ENCODE measurements around the gene FBXL16.

DNA sequence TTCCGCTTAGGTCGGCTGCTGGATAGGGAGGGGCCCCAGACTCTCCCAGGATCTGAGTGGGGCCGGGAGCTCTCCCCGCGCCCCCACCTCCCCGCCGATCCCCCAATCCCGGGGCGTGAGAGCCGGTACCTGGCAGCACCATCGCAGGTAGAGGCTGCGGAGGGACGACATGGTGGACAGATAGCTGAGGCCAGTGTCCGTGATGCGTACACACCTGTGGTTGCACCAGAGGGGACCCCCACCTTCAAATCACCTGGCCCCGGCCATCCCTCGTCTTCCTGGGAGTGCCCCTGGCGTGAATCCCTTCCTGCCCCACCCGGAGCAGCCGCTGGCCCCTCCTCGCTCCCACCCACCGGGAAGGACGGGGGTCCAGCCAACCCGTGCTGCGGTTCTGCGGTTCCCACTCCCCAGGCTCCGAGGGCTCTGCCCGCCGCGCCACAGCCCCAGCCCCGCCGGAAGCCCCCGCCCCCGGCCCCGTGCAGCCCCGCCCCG is 10.7 kb downstream of the FBXL16 start:
- TF ChIP-seq, protein P1, sequence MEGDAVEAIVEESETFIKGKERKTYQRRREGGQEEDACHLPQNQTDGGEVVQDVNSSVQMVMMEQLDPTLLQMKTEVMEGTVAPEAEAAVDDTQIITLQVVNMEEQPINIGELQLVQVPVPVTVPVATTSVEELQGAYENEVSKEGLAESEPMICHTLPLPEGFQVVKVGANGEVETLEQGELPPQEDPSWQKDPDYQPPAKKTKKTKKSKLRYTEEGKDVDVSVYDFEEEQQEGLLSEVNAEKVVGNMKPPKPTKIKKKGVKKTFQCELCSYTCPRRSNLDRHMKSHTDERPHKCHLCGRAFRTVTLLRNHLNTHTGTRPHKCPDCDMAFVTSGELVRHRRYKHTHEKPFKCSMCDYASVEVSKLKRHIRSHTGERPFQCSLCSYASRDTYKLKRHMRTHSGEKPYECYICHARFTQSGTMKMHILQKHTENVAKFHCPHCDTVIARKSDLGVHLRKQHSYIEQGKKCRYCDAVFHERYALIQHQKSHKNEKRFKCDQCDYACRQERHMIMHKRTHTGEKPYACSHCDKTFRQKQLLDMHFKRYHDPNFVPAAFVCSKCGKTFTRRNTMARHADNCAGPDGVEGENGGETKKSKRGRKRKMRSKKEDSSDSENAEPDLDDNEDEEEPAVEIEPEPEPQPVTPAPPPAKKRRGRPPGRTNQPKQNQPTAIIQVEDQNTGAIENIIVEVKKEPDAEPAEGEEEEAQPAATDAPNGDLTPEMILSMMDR (IDR thresholded peaks at IDR 0.05; ENCODE audit: low read depth, low read length), result no peak
- TF ChIP-seq EZH2phosphoT487 (IDR thresholded peaks at IDR 0.05; ENCODE audit: low read depth), result no peak
